ENCODE measurements around the gene CYP17A1. TPM values are rescaled to one million over a fixed set of nuclear protein-coding genes. Genes with fewer than 3 reads are reported as not detected.

Gene CYP17A1
- total RNA-seq, 1 experiment from 2014 or later, result 2.1 TPM

DNA sequence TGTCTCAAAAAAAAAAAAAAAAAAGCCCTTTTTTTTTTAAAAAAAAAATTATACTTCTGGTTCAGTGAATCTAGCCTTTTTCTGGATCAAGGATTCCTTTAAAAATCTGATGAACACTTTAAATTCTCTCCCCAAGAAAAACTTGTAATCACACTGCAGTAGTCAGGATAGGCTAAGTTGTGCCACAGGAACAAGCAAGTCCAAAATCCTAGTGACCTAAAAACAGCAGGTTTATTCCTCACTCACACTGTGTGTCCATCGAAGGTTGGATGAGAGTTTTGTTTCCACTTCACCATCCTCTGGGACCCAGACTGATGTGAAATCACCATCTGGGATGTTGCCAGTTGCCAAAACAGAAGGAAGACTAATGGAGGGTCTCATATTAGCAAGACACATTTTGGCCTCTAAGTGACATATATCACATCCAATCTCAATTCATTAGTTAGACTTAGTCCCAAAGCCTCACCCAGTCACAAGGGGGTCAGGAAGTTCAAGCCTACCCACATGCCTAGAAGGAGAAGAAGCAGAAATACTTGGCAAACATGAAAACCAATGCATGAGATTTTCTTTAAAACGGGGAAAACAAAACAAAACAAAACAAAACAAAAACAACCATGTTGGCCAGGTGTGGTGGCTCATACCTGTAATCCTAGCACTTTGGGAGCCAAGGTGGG, 32.7 kb downstream of the CYP17A1 start (continued):
- TF ChIP-seq, protein P1, sequence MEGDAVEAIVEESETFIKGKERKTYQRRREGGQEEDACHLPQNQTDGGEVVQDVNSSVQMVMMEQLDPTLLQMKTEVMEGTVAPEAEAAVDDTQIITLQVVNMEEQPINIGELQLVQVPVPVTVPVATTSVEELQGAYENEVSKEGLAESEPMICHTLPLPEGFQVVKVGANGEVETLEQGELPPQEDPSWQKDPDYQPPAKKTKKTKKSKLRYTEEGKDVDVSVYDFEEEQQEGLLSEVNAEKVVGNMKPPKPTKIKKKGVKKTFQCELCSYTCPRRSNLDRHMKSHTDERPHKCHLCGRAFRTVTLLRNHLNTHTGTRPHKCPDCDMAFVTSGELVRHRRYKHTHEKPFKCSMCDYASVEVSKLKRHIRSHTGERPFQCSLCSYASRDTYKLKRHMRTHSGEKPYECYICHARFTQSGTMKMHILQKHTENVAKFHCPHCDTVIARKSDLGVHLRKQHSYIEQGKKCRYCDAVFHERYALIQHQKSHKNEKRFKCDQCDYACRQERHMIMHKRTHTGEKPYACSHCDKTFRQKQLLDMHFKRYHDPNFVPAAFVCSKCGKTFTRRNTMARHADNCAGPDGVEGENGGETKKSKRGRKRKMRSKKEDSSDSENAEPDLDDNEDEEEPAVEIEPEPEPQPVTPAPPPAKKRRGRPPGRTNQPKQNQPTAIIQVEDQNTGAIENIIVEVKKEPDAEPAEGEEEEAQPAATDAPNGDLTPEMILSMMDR (IDR thresholded peaks at IDR 0.05), result no peak

DNA sequence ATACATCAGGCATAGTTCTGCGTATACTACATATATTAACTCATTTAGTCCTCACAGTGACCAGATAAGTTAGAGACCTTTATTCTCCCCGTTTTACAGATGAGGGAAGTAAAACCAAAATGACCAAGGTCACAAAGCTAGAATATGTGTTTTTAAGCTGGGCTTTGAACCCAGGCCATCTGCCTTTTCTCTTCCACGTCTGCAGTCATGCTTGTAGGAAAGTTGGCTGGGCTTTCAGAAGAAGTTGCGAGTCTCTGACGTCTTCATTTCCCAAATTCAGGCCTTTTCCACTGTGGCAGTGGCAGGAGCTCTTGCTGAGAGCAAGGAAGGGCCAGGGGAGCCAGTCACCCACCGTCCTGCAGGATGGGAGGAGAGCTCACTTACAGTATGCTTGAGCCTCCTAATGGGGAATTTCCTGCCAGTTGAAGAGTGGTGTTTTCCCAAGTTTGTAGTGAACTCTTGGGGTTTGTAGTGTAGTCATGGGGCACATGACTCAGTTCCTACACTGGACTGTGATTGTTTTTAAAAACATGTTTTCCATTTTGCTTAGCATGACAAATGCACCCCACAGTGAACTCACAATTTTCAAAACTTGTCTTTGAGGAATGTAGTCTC, 34.2 kb downstream of the CYP17A1 start:
- Mint-ChIP-seq H3K27ac (peak overlapping the region; percentile 98), H3K36me3 (peaks cover 12% of the 10 kb centered on the region), H3K27me3 (ENCODE audit: low read depth) (no peaks in the 10 kb centered on the region), H3K4me3 (peak overlapping the region; percentile 33), H3K9me3 (peaks cover 6% of the 10 kb centered on the region), H3K4me1 (peaks cover 57% of the 10 kb centered on the region)
- DNase-seq (ENCODE audit: low spot score) (peak; percentile 38), ATAC-seq (peak; percentile 83)
- ChIA-PET CTCF (interaction anchor here (0.5 to 1.6 kb wide), 5 partner anchors 13 to 1762 kb away, joined by 3 to 7 read pairs (median 4); no protein-coding TSS in a partner anchor), POLR2A (interaction anchor here (1.2 kb wide), 1 partner anchor 26 kb away, joined by 6 read pairs; no protein-coding TSS in a partner anchor)
- no peak for TF ChIP-seq IRF2 (CRISPR knock-in tag; IDR thresholded peaks at IDR 0.05; ENCODE audit: borderline replicate concordance, low read depth)
- TF ChIP-seq, protein P2, sequence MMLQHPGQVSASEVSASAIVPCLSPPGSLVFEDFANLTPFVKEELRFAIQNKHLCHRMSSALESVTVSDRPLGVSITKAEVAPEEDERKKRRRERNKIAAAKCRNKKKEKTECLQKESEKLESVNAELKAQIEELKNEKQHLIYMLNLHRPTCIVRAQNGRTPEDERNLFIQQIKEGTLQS (CRISPR knock-in tag; conservative IDR thresholded peaks at IDR 0.05), result no peak
- TF ChIP-seq ZNF263 (CRISPR knock-in tag; IDR thresholded peaks at IDR 0.05; ENCODE audit: low read depth), result no peak
- no peak for TF ChIP-seq NR3C1 (CRISPR knock-in tag; conservative IDR thresholded peaks at IDR 0.05; ENCODE audit: low read depth)
- TF ChIP-seq, protein P3, sequence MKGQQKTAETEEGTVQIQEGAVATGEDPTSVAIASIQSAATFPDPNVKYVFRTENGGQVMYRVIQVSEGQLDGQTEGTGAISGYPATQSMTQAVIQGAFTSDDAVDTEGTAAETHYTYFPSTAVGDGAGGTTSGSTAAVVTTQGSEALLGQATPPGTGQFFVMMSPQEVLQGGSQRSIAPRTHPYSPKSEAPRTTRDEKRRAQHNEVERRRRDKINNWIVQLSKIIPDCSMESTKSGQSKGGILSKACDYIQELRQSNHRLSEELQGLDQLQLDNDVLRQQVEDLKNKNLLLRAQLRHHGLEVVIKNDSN (CRISPR knock-in tag; IDR thresholded peaks at IDR 0.05), result peak; percentile 66; the same call in 1 of the 2 replicates
- TF ChIP-seq, protein P4, sequence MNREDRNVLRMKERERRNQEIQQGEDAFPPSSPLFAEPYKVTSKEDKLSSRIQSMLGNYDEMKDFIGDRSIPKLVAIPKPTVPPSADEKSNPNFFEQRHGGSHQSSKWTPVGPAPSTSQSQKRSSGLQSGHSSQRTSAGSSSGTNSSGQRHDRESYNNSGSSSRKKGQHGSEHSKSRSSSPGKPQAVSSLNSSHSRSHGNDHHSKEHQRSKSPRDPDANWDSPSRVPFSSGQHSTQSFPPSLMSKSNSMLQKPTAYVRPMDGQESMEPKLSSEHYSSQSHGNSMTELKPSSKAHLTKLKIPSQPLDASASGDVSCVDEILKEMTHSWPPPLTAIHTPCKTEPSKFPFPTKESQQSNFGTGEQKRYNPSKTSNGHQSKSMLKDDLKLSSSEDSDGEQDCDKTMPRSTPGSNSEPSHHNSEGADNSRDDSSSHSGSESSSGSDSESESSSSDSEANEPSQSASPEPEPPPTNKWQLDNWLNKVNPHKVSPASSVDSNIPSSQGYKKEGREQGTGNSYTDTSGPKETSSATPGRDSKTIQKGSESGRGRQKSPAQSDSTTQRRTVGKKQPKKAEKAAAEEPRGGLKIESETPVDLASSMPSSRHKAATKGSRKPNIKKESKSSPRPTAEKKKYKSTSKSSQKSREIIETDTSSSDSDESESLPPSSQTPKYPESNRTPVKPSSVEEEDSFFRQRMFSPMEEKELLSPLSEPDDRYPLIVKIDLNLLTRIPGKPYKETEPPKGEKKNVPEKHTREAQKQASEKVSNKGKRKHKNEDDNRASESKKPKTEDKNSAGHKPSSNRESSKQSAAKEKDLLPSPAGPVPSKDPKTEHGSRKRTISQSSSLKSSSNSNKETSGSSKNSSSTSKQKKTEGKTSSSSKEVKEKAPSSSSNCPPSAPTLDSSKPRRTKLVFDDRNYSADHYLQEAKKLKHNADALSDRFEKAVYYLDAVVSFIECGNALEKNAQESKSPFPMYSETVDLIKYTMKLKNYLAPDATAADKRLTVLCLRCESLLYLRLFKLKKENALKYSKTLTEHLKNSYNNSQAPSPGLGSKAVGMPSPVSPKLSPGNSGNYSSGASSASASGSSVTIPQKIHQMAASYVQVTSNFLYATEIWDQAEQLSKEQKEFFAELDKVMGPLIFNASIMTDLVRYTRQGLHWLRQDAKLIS (CRISPR knock-in tag; IDR thresholded peaks at IDR 0.05; ENCODE audit: borderline replicate concordance), result no peak
- TF ChIP-seq, protein P5, sequence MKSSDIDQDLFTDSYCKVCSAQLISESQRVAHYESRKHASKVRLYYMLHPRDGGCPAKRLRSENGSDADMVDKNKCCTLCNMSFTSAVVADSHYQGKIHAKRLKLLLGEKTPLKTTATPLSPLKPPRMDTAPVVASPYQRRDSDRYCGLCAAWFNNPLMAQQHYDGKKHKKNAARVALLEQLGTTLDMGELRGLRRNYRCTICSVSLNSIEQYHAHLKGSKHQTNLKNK (CRISPR knock-in tag; IDR thresholded peaks at IDR 0.05), result no peak
- TF ChIP-seq, protein P6, sequence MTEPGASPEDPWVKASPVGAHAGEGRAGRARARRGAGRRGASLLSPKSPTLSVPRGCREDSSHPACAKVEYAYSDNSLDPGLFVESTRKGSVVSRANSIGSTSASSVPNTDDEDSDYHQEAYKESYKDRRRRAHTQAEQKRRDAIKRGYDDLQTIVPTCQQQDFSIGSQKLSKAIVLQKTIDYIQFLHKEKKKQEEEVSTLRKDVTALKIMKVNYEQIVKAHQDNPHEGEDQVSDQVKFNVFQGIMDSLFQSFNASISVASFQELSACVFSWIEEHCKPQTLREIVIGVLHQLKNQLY (CRISPR knock-in tag; IDR thresholded peaks at IDR 0.05), result no peak
- no peak for TF ChIP-seq ELF4 (CRISPR knock-in tag; IDR thresholded peaks at IDR 0.05; ENCODE audit: low read depth)
- no peak for TF ChIP-seq CREM (CRISPR knock-in tag; IDR thresholded peaks at IDR 0.05)
- TF ChIP-seq, protein P7, sequence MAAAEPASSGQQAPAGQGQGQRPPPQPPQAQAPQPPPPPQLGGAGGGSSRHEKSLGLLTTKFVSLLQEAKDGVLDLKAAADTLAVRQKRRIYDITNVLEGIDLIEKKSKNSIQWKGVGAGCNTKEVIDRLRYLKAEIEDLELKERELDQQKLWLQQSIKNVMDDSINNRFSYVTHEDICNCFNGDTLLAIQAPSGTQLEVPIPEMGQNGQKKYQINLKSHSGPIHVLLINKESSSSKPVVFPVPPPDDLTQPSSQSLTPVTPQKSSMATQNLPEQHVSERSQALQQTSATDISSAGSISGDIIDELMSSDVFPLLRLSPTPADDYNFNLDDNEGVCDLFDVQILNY (CRISPR knock-in tag; IDR thresholded peaks at IDR 0.05), result no peak
- TF ChIP-seq TCF7 (CRISPR knock-in tag; IDR thresholded peaks at IDR 0.05; ENCODE audit: low read depth), result no peak
- peak; percentile 78 for TF ChIP-seq ZNF121 (CRISPR knock-in tag; IDR thresholded peaks at IDR 0.05)
- TF ChIP-seq FOXK1 (CRISPR knock-in tag; IDR thresholded peaks at IDR 0.05), result no peak
- TF ChIP-seq, protein P8, sequence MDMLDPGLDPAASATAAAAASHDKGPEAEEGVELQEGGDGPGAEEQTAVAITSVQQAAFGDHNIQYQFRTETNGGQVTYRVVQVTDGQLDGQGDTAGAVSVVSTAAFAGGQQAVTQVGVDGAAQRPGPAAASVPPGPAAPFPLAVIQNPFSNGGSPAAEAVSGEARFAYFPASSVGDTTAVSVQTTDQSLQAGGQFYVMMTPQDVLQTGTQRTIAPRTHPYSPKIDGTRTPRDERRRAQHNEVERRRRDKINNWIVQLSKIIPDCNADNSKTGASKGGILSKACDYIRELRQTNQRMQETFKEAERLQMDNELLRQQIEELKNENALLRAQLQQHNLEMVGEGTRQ (CRISPR knock-in tag; IDR thresholded peaks at IDR 0.05), result peak; percentile 71
- no peak for TF ChIP-seq NFYB (CRISPR knock-in tag; conservative IDR thresholded peaks at IDR 0.05; ENCODE audit: low read depth)
- TF ChIP-seq NR1H2 (CRISPR knock-in tag; IDR thresholded peaks at IDR 0.05), result no peak
- TF ChIP-seq SOX15 (CRISPR knock-in tag; IDR thresholded peaks at IDR 0.05), result no peak
- TF ChIP-seq, protein P9, sequence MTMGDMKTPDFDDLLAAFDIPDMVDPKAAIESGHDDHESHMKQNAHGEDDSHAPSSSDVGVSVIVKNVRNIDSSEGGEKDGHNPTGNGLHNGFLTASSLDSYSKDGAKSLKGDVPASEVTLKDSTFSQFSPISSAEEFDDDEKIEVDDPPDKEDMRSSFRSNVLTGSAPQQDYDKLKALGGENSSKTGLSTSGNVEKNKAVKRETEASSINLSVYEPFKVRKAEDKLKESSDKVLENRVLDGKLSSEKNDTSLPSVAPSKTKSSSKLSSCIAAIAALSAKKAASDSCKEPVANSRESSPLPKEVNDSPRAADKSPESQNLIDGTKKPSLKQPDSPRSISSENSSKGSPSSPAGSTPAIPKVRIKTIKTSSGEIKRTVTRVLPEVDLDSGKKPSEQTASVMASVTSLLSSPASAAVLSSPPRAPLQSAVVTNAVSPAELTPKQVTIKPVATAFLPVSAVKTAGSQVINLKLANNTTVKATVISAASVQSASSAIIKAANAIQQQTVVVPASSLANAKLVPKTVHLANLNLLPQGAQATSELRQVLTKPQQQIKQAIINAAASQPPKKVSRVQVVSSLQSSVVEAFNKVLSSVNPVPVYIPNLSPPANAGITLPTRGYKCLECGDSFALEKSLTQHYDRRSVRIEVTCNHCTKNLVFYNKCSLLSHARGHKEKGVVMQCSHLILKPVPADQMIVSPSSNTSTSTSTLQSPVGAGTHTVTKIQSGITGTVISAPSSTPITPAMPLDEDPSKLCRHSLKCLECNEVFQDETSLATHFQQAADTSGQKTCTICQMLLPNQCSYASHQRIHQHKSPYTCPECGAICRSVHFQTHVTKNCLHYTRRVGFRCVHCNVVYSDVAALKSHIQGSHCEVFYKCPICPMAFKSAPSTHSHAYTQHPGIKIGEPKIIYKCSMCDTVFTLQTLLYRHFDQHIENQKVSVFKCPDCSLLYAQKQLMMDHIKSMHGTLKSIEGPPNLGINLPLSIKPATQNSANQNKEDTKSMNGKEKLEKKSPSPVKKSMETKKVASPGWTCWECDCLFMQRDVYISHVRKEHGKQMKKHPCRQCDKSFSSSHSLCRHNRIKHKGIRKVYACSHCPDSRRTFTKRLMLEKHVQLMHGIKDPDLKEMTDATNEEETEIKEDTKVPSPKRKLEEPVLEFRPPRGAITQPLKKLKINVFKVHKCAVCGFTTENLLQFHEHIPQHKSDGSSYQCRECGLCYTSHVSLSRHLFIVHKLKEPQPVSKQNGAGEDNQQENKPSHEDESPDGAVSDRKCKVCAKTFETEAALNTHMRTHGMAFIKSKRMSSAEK (CRISPR knock-in tag; IDR thresholded peaks at IDR 0.05; ENCODE audit: borderline replicate concordance), result no peak
